HG03432 (cell line): ENCODE data around the gene USP2.

Experiments used
- ATAC-seq: cut with Tn5 transposase; IDR thresholded peaks from one replicate; pipeline ENCODE4 v1.9.1; 2021; ENCODE audit warnings: mild to moderate bottlenecking, moderate library complexity; ENCODE audit not compliant: unreplicated experiment

USP2 gene

DNA sequence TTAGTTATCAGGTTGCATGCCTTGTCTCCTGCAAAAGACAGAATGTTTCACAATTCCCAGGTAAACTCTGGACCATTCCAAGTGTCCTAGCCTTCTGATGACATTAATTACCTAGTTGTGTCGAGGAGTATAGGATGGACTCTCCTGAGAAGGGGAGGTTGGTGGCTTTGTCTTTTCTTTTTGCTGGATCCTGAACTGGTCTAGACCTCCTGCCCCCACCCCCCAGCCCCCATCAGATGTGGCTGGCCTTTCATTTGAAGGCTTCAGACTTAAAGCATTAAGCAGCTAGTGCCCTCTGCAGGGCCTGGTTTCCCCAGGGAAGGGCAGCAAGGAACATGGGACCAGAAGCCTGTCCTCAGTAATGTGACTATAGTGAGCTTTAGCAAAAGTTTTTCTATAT is 74.3 kb downstream of the USP2 start:
- ATAC-seq = no peak

DNA sequence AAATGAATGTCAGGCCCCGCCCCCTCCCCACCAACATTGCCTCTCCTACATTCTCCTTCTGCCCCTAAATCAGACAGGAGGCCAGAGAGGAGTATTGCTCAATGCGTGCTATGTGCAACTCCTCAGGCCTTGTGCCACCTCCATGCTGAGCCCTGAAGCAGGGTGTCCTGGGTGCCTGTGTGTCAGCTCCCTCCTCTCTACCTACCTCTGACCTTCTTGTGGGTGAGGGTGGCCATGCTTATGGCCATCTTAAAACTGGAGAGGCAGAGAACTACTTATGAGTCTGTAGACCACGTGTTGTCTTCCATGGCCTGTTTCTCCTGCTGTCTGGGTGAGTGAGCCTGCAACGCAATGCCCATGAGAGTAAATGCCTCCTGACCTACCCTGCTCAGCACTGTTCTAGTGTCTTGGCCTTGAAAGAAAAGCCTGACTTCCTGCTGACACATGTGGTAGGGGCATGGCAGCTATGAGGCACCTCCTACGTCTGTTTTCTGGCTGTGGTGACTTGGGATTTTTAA is 75.1 kb downstream of the USP2 start:
- no peak for ATAC-seq

DNA sequence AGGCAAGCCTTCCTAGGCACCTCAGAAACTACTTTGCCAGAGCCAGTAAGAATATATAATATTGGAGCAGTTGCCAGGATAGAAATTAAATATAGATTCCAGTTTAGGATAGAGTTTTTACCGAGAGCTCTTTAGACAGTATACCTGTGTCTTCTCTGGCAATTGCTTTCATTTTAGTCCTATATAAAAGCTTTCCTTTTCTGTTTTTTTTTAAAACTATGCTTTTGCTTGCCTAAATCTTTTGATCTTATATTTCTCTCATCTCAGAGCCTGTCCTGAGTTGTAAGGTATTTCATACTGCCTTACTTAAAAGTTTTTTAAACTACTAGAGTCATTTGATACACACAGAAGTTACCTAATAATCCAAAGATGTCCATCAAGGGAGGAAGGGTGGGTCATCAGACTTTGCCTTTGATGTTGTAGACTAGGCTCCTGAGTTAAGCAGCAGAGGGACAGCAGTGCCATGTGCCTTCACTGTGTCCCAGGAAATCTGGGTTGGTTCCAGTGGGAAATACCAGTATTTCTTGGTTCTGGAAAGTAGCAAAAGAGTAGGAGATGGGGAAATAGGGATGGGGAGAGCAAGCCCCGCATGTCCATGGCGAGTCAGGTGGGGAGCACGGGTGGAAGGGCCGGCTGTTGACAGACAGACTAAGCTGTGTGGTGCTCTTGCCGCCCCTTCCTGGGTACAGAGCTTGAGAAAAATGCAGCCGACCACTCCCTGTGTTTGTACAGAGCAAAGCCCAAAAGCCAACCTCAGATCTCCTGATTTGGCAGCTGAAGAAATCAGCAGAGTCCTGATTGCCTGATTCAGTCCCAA is 75.7 kb downstream of the USP2 start:
- no peak for ATAC-seq
